HG03064 (cell line): Measurements from ENCODE around the gene POLD3.
"Not testable (repeated sequence)": the region's sequence is repeated elsewhere in the genome, so short reads cannot be mapped to it uniquely, and the experiment has no call there.

Experiments
- ATAC-seq: cut with Tn5 transposase; IDR thresholded peaks from one replicate; pipeline ENCODE4 v1.9.1; 2021; ENCODE audit warnings: low read depth; ENCODE audit not compliant: unreplicated experiment

The POLD3 gene

DNA sequence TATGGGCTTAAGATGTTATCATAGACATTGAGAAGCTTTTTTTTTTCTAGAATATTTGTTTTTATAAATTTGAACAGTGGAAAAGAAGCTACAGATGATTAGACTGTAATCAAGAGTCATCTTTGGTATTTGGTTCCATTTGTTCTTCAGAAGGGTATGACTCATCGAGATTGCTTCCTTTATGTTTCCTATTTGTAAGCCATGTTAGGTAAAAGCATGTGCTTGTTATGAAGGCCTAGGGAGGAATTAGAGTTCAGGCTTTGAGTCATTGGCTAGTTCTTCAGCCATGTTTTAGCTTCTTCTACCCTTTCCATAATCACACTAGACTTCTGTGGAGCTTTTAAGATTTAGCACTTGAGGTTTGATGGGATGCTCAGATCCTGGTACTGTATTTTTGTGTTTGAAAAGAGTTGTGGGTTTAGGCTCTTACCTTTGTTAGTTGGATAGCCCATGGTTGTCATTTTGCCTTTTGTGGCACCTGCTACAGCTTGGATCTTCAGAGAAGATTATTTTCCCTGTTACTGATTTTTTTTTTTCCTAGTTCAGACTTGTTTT lies 44.3 kb downstream of the POLD3 start:
- ATAC-seq: no peak

DNA sequence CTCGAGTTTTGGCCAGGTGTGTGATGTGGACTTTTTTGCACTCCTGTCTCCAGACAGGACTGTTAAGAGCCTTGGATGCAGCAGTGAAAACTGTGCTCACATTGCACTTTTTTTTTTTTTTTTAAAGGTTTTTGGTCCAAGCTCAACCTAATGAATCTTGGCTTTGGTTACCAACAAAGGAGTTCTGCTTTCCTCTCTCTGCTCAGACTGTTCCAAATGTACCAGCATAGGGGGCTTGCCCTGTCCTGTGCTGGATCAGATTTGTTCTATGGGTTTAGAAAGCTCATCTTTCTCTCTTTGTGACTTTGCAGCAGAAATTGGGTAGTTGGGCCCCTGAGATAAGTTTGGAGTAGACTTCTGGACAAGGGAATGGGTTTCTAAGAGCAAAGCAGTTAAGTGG lies 45.3 kb downstream of the POLD3 start:
- ATAC-seq: no peak

DNA sequence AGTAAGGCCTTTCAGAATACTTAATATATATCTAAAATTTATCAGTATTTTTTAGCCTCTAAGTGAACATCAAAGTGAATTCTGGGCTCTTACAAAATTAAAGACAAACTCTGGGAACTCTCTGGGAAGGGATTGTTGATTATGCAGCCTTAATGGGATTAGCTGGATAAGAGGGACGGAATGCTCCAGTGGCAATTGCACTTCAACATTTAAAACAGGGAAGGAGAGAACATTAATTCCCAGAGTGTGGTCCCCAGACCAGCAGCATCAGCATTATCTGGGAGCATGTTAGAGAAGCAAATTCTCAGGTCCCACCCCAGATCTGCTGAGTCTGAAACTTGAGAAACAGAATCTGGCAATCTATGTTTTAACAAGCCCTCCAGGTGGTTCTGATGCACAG lies 46.5 kb downstream of the POLD3 start:
- no peak for ATAC-seq

DNA sequence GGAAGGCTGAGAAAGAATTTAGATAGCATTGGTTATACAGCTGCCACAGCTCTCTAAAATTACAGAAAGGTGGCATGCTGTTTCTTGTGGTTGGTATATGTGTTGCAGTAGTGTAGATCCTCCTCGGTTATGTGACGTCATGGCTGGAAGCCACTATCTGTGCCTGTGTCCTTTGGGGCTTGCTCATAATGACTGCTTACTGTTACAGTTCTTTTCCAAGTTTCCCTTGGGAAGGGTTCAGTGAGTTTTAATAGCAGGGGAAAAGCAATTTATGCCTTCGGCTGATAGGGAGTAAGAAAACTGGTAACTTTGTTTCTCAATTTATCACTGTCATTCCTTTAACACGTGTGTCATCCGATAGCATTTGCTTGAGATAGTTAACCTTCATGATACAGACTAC lies 47.2 kb downstream of the POLD3 start:
- no peak for ATAC-seq

DNA sequence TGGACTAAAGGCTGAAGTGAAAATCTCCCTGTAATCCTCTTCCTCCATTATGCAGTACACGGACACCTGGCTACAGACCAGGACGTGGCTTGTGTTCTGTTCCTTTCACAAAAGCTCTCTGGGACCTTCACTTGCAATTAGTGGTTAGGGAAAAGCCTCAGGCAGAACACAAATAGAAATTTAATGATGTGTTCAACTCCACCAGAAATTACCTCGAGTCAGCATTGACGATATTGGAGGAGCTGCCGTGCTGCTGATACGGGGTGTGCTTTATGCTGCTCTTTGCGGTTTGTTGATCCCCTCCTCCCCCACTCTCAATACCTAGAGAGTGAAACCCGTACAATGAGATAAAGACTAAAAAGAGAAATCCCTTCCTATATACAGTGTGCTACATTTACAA lies 48.9 kb downstream of the POLD3 start:
- no peak for ATAC-seq

DNA sequence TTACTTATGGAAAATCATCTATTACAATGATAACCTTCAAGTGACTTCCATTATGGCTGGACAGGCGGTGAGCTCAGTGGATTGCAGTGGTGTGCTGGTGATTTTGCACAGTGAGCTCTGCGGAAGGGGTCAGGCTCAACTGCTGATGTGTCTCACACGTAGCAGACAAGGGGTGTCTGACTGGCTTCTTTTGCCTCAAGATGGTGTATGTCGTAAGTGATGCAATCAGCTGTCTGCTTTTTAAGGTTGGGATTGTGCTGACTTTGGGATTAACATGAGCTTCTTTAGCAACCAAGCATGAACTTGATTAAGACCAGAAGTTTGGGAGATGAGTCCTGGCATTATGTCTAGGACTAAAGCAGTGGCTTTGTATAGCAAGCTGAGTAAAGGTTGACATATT lies 49.5 kb downstream of the POLD3 start:
- ATAC-seq: no peak

DNA sequence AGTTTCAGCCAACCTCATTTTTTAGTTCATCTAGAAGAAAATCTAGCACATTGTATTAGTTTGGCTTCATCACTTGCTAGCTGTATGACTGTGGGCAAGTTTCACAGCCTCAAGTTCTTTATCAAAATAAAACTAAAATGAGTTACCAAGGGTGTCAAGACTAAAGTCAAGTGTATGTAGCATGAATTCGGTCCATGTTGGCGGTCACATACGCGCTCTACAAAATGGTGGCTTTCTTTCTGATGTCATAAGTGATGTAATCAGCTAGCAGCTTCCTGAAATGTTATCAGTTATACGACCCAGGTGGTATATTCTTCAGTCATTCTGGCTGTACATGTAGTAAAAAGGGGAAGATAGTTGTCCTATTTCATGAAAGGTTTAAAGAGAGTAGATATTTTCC lies 50.5 kb downstream of the POLD3 start:
- ATAC-seq: no peak

DNA sequence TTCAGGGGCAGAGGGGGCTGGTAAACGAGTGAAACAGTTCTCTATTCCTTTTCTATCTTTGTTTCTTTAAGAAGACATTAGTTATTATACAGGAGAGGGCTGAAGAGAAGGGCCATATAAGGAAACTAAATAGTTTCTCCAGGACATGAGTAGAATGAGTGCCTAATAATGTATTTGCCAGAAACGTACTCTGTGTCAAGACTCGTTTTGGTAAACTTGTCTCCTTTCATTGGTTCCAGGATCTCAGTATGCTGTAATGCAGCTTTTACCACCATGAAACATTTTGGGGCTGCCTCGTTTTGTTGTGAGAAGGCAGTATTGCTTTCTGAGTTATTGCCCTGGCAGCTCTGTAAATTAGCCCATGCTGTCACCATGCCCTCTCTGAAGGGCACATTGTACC lies 51.7 kb downstream of the POLD3 start:
- ATAC-seq: no peak

DNA sequence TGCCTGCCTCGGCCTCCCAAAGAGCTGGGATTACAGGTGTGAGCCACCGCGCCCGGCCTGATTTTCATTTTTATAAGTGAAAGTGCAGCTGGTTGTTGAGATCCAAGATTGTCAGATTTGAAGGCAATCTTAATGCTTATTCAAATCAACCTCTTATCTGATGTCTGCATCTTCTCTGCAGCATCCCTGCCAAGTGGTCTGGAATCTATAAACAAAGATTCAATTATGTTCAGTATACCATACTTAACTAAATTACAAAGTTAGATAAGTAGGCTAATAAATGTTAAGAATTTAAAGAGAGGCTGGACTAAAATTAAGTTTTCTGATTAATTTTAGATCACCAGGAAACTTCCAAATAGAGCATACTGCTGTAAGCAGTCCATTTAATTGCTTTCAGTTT lies 53.8 kb downstream of the POLD3 start:
- ATAC-seq: no peak

DNA sequence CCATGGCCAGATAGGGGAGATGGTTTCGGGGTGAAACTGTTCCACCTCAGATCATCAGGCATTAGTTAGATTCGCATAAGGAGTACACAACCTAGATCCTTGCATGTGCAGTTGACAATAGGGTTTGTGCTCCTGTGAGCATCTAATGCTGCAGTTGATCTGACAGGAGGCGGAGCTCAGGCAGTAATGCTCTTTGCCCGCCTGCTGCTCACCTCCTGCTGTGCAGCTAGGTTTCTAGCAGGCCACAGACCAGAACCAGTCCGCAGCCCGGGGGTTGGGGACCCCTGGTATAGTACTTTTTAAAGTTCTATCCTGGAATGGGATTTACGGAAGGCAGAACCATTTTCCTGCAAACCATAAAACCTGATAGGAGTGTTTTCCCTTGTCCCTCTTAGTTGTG lies 54.6 kb downstream of the POLD3 start:
- no peak for ATAC-seq

DNA sequence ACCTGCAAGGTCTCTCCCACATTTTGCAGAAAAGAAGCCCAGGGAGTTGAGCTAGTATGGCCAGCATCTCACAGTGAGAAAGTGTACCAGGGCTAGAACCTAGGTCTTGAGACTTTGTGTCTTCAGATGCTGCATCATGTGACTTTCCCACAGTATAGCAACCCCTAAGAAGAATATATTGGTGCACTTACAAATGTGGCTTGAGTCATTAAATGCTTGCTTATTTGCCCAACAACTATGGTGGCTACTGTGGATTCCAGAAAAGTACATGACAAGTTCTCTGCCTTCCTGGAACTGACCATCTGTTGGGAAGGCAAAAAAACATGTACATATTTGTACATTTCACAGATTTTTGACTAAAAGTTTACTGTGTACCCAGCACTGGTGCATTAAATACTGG lies 55.0 kb downstream of the POLD3 start:
- no peak for ATAC-seq

DNA sequence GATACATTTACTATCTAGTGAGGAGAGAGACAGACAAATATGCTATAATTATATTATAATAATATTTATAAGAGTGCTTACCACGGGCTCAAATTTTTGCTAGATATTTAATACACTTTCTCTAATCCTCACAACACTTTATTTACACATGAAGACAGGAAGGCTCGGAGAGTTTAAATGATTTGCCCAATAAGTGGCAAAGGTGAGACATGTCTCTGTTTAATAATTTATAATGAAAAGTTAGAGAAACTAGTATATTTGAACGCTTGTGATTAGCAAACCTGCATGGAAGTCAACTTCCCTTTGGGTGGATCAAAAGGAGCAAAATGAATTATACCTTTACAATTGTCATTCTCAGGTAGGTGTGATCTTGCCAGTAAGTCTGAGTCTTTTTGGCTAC lies 55.4 kb downstream of the POLD3 start:
- no peak for ATAC-seq

DNA sequence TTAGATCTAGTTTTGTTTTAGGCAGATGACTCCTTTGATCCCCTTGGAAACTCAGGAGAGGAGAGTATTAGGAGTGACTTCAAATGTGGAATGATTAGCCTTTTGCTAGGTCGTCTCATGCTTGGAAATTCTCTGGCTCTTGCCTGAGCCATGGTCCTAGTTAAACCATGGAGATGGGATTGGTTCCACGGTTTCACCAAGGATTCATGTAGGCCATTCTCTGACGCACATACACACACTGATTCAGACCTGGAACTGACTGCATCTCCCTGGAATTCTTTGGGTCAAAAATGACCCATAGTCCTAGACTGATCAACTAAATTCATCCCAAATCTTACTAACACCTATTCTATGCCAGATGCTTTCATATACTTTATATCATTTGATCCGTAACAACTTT lies 56.5 kb downstream of the POLD3 start:
- no peak for ATAC-seq

DNA sequence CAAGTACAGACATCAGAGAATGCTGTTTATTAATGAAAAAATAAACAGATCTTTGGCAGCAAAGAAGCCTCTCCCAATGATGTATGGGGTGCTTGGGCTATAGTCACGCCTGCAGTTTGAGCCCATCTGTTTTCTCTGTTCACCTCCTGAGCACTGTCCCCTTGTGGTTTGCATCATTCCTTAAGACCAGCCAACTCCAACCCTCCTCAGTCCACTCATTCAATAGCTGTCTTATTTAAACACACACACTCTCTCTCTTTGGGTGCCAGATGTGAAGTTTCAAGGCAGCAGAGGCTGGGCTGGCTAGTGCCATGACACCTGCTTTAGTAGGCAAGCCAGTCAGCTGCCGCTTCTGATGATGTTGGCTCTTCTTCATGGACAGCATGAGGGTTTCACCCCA lies 58.1 kb downstream of the POLD3 start:
- no peak for ATAC-seq

DNA sequence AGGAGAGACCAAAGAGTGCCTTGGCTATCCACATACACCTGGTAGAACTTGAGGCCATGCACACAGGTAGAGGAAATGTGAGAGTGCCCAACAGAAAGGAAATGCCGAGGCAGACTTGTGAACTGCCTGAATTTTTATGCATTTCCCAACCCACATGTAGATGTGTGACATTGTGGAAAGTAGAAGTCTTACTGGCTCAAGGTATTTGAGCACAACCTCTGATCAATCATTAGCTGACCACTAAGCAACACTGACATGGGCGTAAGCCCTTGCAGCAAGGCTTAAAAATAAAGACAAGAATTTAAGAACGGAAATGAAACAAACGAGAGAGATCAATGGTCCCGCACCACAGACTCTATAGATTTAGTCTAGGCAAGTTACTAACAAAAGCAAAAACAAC lies 62.6 kb downstream of the POLD3 start:
- no peak for ATAC-seq

DNA sequence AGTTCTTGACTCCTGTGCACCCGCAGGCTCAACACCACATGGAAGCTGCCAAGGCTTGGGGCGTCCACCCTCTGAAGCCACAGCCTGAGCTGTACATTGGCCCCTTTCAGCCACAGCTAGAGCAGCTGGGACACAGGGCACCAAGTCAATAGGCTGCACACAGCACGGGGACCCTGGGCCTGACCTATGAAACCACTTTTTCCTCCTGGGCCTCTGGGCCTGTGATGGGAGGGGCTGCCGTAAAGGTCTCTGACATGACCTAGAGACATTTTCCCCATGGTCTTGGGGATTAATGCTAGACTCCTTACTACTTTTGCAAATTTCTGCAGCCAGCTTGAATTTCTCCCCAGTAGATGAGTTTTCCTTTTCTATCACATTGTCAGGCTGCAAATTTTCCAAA lies 66.7 kb downstream of the POLD3 start:
- not testable (repeated sequence) for ATAC-seq

DNA sequence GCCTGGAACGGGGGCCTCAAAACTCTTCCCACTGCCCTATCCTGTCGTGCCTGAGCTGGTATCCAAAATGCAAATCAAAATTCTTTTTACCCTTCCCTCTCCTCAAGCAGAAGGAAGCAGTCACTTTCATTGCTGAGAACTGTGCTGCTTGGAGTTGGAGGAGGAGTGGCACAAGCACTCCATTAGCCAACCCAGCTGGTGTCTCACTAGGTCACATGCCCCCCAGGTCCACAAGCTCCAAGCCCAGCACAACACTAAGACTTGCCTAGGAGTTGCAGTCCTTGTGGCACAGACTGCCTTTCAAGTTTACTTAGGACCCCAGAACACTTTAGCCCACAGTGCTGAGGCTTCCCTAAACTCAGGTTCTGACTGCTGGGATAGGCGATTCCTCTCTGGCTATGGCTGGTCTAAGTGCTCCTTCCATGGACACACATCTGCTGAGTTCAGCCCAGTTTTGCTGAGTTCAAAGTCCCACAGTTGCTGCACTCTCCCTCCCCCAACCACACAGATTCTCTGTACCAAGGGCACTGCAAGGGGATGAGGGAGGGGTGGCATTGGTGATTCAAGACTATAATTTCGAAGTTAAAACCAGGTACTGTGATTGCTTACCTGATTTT lies 70.2 kb downstream of the POLD3 start:
- no peak for ATAC-seq

DNA sequence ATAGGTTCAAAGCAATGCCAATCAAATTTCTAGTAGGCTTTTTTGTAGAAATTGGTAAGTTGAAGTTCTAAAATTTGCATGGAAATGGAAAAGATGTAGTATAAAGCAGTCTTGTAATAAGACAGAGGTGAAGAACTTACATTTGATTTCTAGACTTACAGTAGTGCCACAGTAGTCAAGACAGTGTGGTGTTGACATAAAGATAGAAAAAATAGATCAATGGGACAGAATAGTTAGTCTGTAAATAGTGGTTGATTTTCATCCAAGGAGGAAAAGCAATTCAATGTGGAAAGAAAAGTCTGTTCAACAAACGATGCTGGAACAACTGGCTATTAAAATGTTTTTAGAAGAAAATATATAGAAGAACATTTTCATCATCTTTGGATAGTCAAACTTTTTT lies 70.9 kb downstream of the POLD3 start:
- no peak for ATAC-seq

DNA sequence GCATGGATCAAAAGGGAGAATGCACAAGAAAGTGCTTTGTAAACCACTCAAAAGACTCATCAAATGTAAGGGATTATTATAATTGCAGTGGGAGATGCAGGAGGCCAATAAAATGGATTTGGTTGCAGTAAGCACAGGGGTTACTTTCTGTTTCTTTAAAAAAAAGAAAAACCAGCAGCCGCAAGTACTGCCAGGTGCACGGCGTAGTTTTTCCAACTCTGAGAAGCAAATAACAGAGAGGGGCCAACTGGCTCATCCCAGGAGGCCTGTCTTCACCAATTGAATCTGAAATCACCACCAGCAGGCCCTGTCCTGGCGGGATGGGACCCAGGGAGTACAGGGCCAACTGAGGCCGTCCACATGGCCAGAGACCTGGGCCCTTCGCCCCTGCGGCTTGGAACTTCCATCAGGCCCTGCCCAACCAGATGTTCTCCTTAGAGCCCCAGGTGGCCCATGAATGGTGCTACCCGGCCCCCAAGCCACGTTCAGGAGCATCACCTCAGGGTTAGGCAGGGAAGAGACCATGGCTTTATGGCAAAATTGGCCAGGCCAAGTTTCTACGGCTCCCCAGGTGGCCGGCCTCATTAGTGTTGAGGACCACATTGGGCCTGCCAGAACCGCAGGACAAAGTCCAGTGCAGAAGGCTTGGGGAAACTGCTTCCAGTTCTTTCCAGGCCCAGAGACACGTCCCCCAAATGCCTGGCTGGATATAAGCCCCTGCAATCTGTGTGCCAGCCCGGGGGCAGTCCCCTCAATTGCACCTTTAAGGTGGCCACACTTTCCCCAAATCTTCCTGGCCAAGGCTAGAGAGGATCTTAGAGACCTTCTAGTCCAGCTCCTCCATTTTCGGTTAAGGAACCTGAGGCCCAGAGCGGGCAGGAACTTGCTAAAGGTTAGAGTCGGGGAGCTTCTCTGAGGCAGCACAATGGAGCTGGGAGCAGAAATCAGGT lies 77.1 kb downstream of the POLD3 start:
- no peak for ATAC-seq

DNA sequence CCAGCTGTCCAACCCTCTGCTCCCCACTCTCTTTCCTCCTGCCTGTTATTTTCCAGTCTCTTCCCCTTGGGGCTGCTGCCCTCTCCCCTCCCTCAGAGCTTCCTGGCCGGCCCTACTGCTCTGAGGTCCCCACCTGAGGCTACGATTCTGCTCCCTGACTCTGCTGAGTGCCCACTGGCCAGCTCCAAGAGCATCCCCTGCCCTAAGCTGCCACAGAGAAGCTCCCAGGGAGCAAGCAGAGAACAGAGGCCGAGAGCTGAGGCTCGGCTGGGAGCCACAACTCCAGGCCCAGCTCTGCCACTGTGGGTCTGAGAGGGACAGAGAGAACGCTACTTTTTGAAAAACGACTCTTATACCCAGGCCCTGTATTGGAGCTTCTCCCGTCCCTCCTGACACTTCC lies 77.8 kb downstream of the POLD3 start:
- no peak for ATAC-seq

DNA sequence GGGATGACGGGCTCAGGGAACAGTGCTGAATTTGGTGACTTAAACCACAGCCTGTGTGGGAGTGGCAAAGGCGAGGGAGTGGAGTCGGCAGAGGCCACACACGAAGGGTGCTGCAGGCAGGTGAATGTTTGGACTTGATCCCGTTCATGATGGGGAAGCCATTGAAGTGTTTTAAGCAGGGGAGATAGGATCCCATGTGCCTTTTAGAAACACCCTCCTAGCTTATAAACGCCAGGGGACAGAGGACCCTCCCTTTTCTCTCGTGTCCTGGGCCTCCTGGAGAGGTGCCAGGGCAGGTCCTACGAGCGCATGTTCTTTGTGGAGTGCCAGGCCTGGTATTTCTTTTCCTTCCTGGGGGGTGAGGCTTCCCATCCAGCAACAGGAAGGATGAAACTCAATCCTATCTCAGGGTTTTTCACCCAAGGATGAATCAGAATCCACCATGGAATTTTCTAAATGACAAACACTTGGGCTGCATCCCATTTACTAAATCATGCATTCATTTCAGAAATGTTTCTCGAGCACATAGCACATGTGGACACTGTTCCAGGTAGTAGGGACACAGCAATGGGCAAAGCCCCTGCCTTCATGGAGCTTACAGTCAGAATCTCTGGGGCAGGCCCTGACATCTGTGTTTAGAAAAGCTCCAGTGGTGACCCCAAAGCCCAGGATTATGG lies 79.3 kb downstream of the POLD3 start:
- no peak for ATAC-seq
